HepG2 (cell line): ENCODE results near the gene ATP6V0D1. TPM values are rescaled to one million over a fixed set of nuclear protein-coding genes. Genes with fewer than 3 reads are reported as not detected.

ENCODE experiments used
- ATF4 ChIP-seq, 2 experiments: fragments of 450-650 bp in 1 of 2; sonication (generic) in 1 of 2; formaldehyde crosslinking; IDR thresholded peaks; 2 replicates each; pipeline versions ENCODE4 v1.5.0 to v1.8.0; 2020 to 2022; ENCODE audit warnings: mild to moderate bottlenecking in 1 of 2, missing genetic modification reagents in 1 of 2
- DBP ChIP-seq: sonication (generic); formaldehyde crosslinking; IDR thresholded peaks from 2 replicates; pipeline ENCODE4 v1.4.0; 2020; ENCODE audit warnings: missing genetic modification reagents; ENCODE audit errors: not compliant biosample characterization
- HMG20B ChIP-seq: conservative IDR thresholded peaks from 2 replicates; pipeline ENCODE4 v1.6.1; 2016; ENCODE audit warnings: missing genetic modification reagents, missing compliant biosample characterization
- HNRNPUL1 ChIP-seq: fragments of 200-400 bp; formaldehyde crosslinking; IDR thresholded peaks from 2 replicates; pipeline ENCODE4 v1.6.1; 2017; ENCODE audit warnings: low read depth, mild to moderate bottlenecking, low read length, moderate library complexity
- HOXA9 ChIP-seq: sonication (generic); formaldehyde crosslinking; IDR thresholded peaks from 2 replicates; pipeline ENCODE4 v1.8.1; 2022; ENCODE audit warnings: missing genetic modification reagents, mild to moderate bottlenecking, moderate library complexity, borderline replicate concordance
- JARID2 ChIP-seq: sonication (generic); formaldehyde crosslinking; IDR thresholded peaks from 2 replicates; pipeline ENCODE4 v1.8.1; 2023; ENCODE audit warnings: missing genetic modification reagents, inconsistent platforms; ENCODE audit not compliant: insufficient replicate concordance
- KAT2B ChIP-seq: fragments of 150-350 bp; IDR thresholded peaks from 2 replicates; pipeline ENCODE4 v1.6.1; 2014; ENCODE audit warnings: low read depth, low read length, borderline replicate concordance
- LBX2 ChIP-seq: sonication (generic); formaldehyde crosslinking; IDR thresholded peaks from 2 replicates; pipeline ENCODE4 v1.5.0; 2020; ENCODE audit warnings: missing genetic modification reagents, mild to moderate bottlenecking, borderline replicate concordance
- MLLT10 ChIP-seq: sonication (generic); formaldehyde crosslinking; IDR thresholded peaks from 2 replicates; pipeline ENCODE4 v1.4.0; 2020; ENCODE audit warnings: missing genetic modification reagents
- MXI1 ChIP-seq: IDR thresholded peaks from 3 replicates; pipeline ENCODE4 v1.6.1; 2012; ENCODE audit warnings: low read depth, low read length, inconsistent platforms, borderline replicate concordance
- SALL1 ChIP-seq: sonication (generic); formaldehyde crosslinking; IDR thresholded peaks from 2 replicates; pipeline ENCODE4 v1.8.0; 2022; ENCODE audit warnings: mild to moderate bottlenecking, missing genetic modification reagents
- ZBTB26 ChIP-seq: IDR thresholded peaks from 2 replicates; pipeline ENCODE4 v1.6.1; 2016; ENCODE audit warnings: missing compliant biosample characterization, missing genetic modification reagents, borderline replicate concordance
- ZNF180 ChIP-seq: sonication (generic); formaldehyde crosslinking; IDR thresholded peaks from 2 replicates; pipeline ENCODE4 v1.4.0; 2020; ENCODE audit warnings: low read depth, missing genetic modification reagents, borderline replicate concordance
- ZNF580 ChIP-seq: IDR thresholded peaks from 2 replicates; pipeline ENCODE4 v1.6.1; 2016; ENCODE audit warnings: low read depth, borderline replicate concordance
- ZNF703 ChIP-seq: sonication (generic); formaldehyde crosslinking; IDR thresholded peaks from 2 replicates; pipeline ENCODE4 v1.5.1; 2020; ENCODE audit warnings: missing genetic modification reagents, mild to moderate bottlenecking, moderate library complexity, borderline replicate concordance
- ZNF782 ChIP-seq: sonication (generic); formaldehyde crosslinking; IDR thresholded peaks from 2 replicates; pipeline ENCODE4 v1.4.0; 2020; ENCODE audit warnings: missing genetic modification reagents, mild to moderate bottlenecking, borderline replicate concordance
- ZNF800 ChIP-seq: sonication (generic); formaldehyde crosslinking; IDR thresholded peaks from 2 replicates; pipeline ENCODE4 v1.4.0; 2020; ENCODE audit warnings: missing genetic modification reagents
- ZNF841 ChIP-seq: sonication (generic); formaldehyde crosslinking; IDR thresholded peaks from 2 replicates; pipeline ENCODE4 v1.8.1; 2023; ENCODE audit warnings: missing genetic modification reagents, borderline replicate concordance
- ZSCAN12 ChIP-seq: sonication (generic); formaldehyde crosslinking; IDR thresholded peaks from 2 replicates; pipeline ENCODE4 v1.9.0; 2021; ENCODE audit warnings: mild to moderate bottlenecking, missing genetic modification reagents
- polyA plus RNA-seq, 8 experiments: library from polyadenylated mRNA; depleted of rRNA in 3 of 8; stranded (reverse) in 7 of 8; unstranded in 1 of 8; fragments of >200 nt; fragmentation: Illumina TruSeq in 4 of 8; extraction: Trizol in 4 of 8; gene quantifications; 2 replicates each; pipeline versions ENCODE4 v1.2.1 to v1.2.3, GENCODE V29; 2011 to 2016; ENCODE audit warnings: low read depth in 4 of 8, missing spikeins in 1 of 8, mixed read lengths in 1 of 8; ENCODE audit not compliant: insufficient read depth in 1 of 8
- total RNA-seq, 5 experiments: library from RNA; depleted of rRNA; stranded (reverse); fragments of >200 nt; fragmentation: Illumina TruSeq; extraction: Trizol; gene quantifications; 2 replicates each; pipeline ENCODE4 v1.2.3, GENCODE V29; 2016; ENCODE audit warnings: low read depth in 1 of 5

ATP6V0D1 gene
- total and polyA plus RNA-seq, 2 of the 13 experiments (the other 11 are each of a cell fraction or from before 2014, with no cell fraction given): 51.1 to 61.3 TPM

GRCh38 chr16:67430504-67430976, 50.4 kb downstream of the ATP6V0D1 start (continued):
- TF ChIP-seq ZBTB26 (CRISPR knock-in tag) (0 out of 2 replicates have a peak, but pooled peaks have one; percentile 11), HMG20B (CRISPR knock-in tag) (no peak), DBP (CRISPR knock-in tag) (peak; percentile 88), MXI1 (peak; percentile 92; the same call in 1 of the 3 replicates), ZNF841 (CRISPR knock-in tag) (no peak), KAT2B (no peak), ZNF580 (CRISPR knock-in tag) (0 out of 2 replicates have a peak, but pooled peaks have one; percentile 47), HOXA9 (CRISPR knock-in tag) (0 out of 2 replicates have a peak, but pooled peaks have one; percentile 59), ATF4 (CRISPR knock-in tag; IDR thresholded peaks at IDR 0.05) (peak in 1 of 2 experiments; percentile 51; a peak in 1 of 4 replicates), SALL1 (CRISPR knock-in tag) (peak; percentile 79), ZNF800 (CRISPR knock-in tag) (peak; percentile 87; the same call in 1 of the 2 replicates), ZNF782 (CRISPR knock-in tag) (peak; percentile 91; the same call in 1 of the 2 replicates), ZSCAN12 (CRISPR knock-in tag) (no peak), ZNF180 (CRISPR knock-in tag) (no peak), JARID2 (CRISPR knock-in tag) (no peak), MLLT10 (CRISPR knock-in tag) (no peak), ZNF703 (CRISPR knock-in tag) (peak; percentile 53; the same call in 1 of the 2 replicates), HNRNPUL1 (no peak), LBX2 (CRISPR knock-in tag) (peak; percentile 49; the same call in 1 of the 2 replicates)
